B cell (primary cell): Measurements from ENCODE around the gene GRIK5.

Experiments used
- CTCF ChIP-seq: fragments of 200-600 bp; IDR thresholded peaks from one replicate; pipeline ENCODE4 v1.8.0; 2022; ENCODE audit warnings: antibody characterized with exemption, mild to moderate bottlenecking
- EZH2 ChIP-seq: IDR thresholded peaks from 2 replicates; pipeline ENCODE4 v1.6.1; 2012; ENCODE audit warnings: borderline replicate concordance, low read depth, mild to moderate bottlenecking, moderate library complexity, low read length; ENCODE audit not compliant: insufficient read depth, poor library complexity, severe bottlenecking

- TF ChIP-seq EZH2, result no peak
- TF ChIP-seq CTCF, result no peak
These were observed 32.4 kb downstream of the GRIK5 start for GRCh38 chr19:42037649-42038048.
